Body of pancreas (tissue), 4 donors: ENCODE results near the gene KLHL29.

Experiments used
- CTCF ChIP-seq, 7 experiments: fragments of 450-650 bp in 4 of 7; fragments of 200-600 bp in 3 of 7; sonication (generic) in 3 of 7; IDR thresholded peaks; one replicate each; pipeline ENCODE4 v1.5.1; 2016 to 2019; ENCODE audit warnings: antibody characterized with exemption in 7 of 7
- POLR2A ChIP-seq, 3 donors: fragments of 450-650 bp; IDR thresholded peaks; one replicate each; pipeline ENCODE4 v1.6.1; 2016; ENCODE audit warnings: antibody characterized with exemption in 3 of 3, mild to moderate bottlenecking in 2 of 3

GRCh38 chr2:23541503-23542229, 156.7 kb downstream of the KLHL29 start:
- TF ChIP-seq CTCF (IDR thresholded peaks at IDR 0.05), result no peak
- TF ChIP-seq POLR2A (IDR thresholded peaks at IDR 0.05), result no peak
